GM12875 (cell line): Measurements from ENCODE around the gene PMFBP1.

Experiments used
- H3K4me3 ChIP-seq: one replicate; pipeline ENCODE4 v1.5.1; 2011; ENCODE audit warnings: low read depth, low read length, control low read depth
- CTCF ChIP-seq: IDR thresholded peaks from 2 replicates; pipeline ENCODE4 v1.5.1; 2011; ENCODE audit warnings: low read depth, mild to moderate bottlenecking, control low read depth, inconsistent platforms, low read length, moderate library complexity, borderline replicate concordance; ENCODE audit not compliant: insufficient read depth

The PMFBP1 gene

GRCh38 chr16:72073560-72074230 is 98.3 kb downstream of the PMFBP1 start:
- no peak for TF ChIP-seq CTCF
- no peak overlapping the region for H3K4me3 ChIP-seq

GRCh38 chr16:72072514-72073342 is 99.2 kb downstream of the PMFBP1 start:
- no peak overlapping the region for H3K4me3 ChIP-seq
- TF ChIP-seq CTCF: no peak
